OCI-LY3 (cell line): ENCODE data around the gene ARHGAP12.

ENCODE experiments used
- H2AFZ ChIP-seq: fragments of 200-600, 300-600 bp; shearing (Covaris generic); 2 replicates; pipeline ENCODE4 v1.6.0; 2014; ENCODE audit warnings: antibody characterized with exemption, low read depth, low read length
- H3K27ac ChIP-seq: fragments of 200-600, 300-600 bp; sonication (generic); 2 replicates; pipeline ENCODE4 v1.5.1; 2014; ENCODE audit warnings: mild to moderate bottlenecking, low read length, moderate library complexity, mixed read lengths
- H3K27me3 ChIP-seq: fragments of 200-600, 300-600 bp; sonication (generic); 2 replicates; pipeline ENCODE4 v1.6.1; 2014; ENCODE audit warnings: low read depth, low read length, mixed read lengths
- H3K36me3 ChIP-seq: fragments of 200-600, 300-600 bp; sonication (generic); replicated peaks from 2 replicates; pipeline ENCODE3; 2014; ENCODE audit warnings: low read depth, low read length, mixed read lengths
- H3K4me1 ChIP-seq: fragments of 300-600, 200-600 bp; sonication (generic); 2 replicates; pipeline ENCODE4 v1.6.1; 2014; ENCODE audit warnings: low read length, mixed read lengths
- H3K4me2 ChIP-seq: fragments of 200-600, 300-600 bp; sonication (generic); 2 replicates; pipeline ENCODE4 v1.6.1; 2014; ENCODE audit warnings: low read length, mixed read lengths
- H3K4me3 ChIP-seq: fragments of 300-600, 200-600 bp; sonication (generic); 2 replicates; pipeline ENCODE4 v1.5.1; 2014; ENCODE audit warnings: antibody characterized with exemption, mild to moderate bottlenecking, low read length, moderate library complexity
- H3K79me2 ChIP-seq: fragments of 300-600, 200-600 bp; shearing (Covaris generic); 2 replicates; pipeline ENCODE4 v1.6.1; 2014; ENCODE audit warnings: mild to moderate bottlenecking, low read length, mixed read lengths
- H3K9ac ChIP-seq: fragments of 300-600, 200-600 bp; shearing (Covaris generic); 2 replicates; pipeline ENCODE4 v1.6.0; 2014; ENCODE audit warnings: mild to moderate bottlenecking, low read length, moderate library complexity
- H3K9me3 ChIP-seq: fragments of 200-600, 300-600 bp; shearing (Covaris generic); 2 replicates; pipeline ENCODE4 v1.6.1; 2014; ENCODE audit warnings: low read length, mixed read lengths; ENCODE audit not compliant: insufficient read depth
- H4K20me1 ChIP-seq: fragments of 200-600, 300-600 bp; sonication (generic); 2 replicates; pipeline ENCODE4 v1.6.1; 2016; ENCODE audit warnings: low read length, mixed read lengths; ENCODE audit not compliant: insufficient read depth
- EZH2phosphoT487 ChIP-seq: fragments of 200-600 bp; shearing (Covaris generic); IDR thresholded peaks from 2 replicates; pipeline ENCODE4 v1.6.1; 2018; ENCODE audit warnings: antibody characterized with exemption, mixed run types, low read depth
- TF ChIP-seq, protein P1 (sequence below): fragments of 200-600, 300-600 bp; sonication (generic); IDR thresholded peaks from 2 replicates; pipeline ENCODE4 v1.5.1; 2014; ENCODE audit warnings: antibody characterized with exemption, low read length, low read depth

ARHGAP12 gene

GRCh38 chr10:31780717-31781116 lies 147.9 kb downstream of the ARHGAP12 start:
- H3K36me3 ChIP-seq, result no peaks in the 10 kb centered on the region
- H2AFZ ChIP-seq, result no peak overlapping the region
- H3K4me2 ChIP-seq, result no peak overlapping the region
- no peak for TF ChIP-seq EZH2phosphoT487
- TF ChIP-seq, protein P1, sequence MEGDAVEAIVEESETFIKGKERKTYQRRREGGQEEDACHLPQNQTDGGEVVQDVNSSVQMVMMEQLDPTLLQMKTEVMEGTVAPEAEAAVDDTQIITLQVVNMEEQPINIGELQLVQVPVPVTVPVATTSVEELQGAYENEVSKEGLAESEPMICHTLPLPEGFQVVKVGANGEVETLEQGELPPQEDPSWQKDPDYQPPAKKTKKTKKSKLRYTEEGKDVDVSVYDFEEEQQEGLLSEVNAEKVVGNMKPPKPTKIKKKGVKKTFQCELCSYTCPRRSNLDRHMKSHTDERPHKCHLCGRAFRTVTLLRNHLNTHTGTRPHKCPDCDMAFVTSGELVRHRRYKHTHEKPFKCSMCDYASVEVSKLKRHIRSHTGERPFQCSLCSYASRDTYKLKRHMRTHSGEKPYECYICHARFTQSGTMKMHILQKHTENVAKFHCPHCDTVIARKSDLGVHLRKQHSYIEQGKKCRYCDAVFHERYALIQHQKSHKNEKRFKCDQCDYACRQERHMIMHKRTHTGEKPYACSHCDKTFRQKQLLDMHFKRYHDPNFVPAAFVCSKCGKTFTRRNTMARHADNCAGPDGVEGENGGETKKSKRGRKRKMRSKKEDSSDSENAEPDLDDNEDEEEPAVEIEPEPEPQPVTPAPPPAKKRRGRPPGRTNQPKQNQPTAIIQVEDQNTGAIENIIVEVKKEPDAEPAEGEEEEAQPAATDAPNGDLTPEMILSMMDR, result no peak
- H3K27ac ChIP-seq, result no peak overlapping the region
- H3K4me3 ChIP-seq, result no peak overlapping the region
- no peaks in the 10 kb centered on the region for H4K20me1 ChIP-seq
- H3K27me3 ChIP-seq, result no peaks in the 10 kb centered on the region
- no peak overlapping the region for H3K9ac ChIP-seq
- no peaks in the 10 kb centered on the region for H3K9me3 ChIP-seq
- H3K79me2 ChIP-seq, result no peaks in the 10 kb centered on the region
- no peaks in the 10 kb centered on the region for H3K4me1 ChIP-seq

DNA sequence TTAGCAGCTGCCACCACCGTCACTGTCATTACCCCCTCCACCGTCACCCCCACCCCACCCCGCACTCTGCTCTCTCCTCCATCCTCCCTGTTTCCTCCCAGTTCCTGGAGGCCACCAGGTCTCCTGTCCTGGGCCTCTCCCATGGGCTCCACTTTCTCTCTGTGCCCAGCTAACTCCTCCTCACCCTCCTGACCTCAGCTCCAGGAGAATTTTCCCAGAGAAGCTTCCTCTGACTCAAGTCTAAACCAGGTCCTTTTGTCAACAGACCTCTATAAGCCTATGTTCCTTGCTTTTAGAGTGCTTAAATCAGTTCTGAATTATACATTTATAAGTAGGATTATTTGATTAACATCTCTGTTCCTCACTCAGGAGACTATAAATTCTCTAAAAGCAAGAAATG lies 150.0 kb downstream of the ARHGAP12 start:
- Histone ChIP-seq H3K79me2 (no peaks in the 10 kb centered on the region), H3K9ac (no peak overlapping the region), H3K9me3 (no peaks in the 10 kb centered on the region), H3K4me3 (no peak overlapping the region), H4K20me1 (no peaks in the 10 kb centered on the region), H2AFZ (no peak overlapping the region), H3K36me3 (no peaks in the 10 kb centered on the region), H3K4me1 (no peaks in the 10 kb centered on the region), H3K4me2 (no peak overlapping the region), H3K27ac (no peak overlapping the region), H3K27me3 (no peaks in the 10 kb centered on the region)
- TF ChIP-seq EZH2phosphoT487, result no peak
- TF ChIP-seq, protein P1, result no peak

DNA sequence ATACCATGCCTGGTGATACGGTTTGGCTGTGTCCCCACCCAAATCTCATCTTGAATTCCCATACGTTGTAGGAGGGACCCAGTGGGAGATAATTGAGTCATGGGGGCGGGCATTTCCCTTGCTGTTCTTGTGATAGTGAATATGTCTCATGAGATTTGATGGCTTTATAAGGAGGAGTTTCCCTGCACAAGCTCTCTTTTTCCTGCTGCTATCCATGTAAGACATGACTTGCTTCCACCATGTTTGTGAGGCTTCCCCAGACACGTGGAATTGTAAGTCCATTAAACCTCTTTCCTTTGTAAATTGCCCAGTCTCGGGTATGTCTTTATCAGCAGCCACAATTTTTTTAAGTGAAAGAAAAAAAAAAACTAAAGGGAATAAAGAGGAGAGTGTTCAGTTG lies 152.5 kb downstream of the ARHGAP12 start:
- no peak overlapping the region for H3K4me2 ChIP-seq
- no peak overlapping the region for H2AFZ ChIP-seq
- H3K27me3 ChIP-seq, result no peaks in the 10 kb centered on the region
- H3K9ac ChIP-seq, result no peak overlapping the region
- H3K79me2 ChIP-seq, result no peaks in the 10 kb centered on the region
- no peak overlapping the region for H3K27ac ChIP-seq
- no peaks in the 10 kb centered on the region for H3K9me3 ChIP-seq
- H3K36me3 ChIP-seq, result no peaks in the 10 kb centered on the region
- H3K4me3 ChIP-seq, result no peak overlapping the region
- no peaks in the 10 kb centered on the region for H4K20me1 ChIP-seq
- TF ChIP-seq, protein P1, result no peak
- no peak for TF ChIP-seq EZH2phosphoT487
- no peaks in the 10 kb centered on the region for H3K4me1 ChIP-seq

DNA sequence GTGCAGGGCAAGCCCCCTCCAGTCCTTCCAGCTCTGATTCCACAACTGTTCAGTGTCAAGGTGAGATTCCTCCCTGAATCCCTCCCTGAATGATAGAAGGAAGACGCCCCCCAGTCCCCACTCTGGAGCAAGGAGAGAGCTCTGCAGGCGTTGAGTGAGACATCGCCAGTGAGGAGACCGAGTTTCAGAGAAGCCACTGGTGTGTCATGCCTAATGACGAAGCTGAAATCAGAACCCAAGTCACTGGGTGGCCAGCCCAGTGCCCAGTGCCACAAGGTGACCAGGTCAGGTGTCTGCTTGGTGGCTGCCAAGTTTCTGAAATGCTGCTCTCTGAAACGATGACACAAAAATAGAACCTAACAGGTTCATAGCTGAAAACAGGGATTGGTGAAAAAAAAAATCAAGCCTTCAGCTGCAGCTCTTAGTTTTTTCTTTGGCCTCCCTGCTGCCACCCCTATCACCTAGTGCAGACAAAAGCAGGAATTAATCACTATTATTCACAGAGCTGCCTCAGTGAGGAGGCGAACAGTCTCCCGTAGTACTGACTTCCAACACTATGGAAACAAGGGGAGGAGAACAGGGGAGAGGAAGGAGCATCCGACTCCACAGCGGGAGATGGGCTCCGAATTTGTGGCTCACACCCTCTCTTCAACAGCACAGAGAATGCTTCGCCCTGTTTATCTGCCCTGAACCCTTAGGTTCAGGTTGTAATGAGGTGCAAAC lies 153.5 kb downstream of the ARHGAP12 start:
- no peak overlapping the region for H3K9ac ChIP-seq
- H3K27me3 ChIP-seq, result no peaks in the 10 kb centered on the region
- H3K27ac ChIP-seq, result no peak overlapping the region
- H3K4me3 ChIP-seq, result no peak overlapping the region
- H3K36me3 ChIP-seq, result no peaks in the 10 kb centered on the region
- H3K4me2 ChIP-seq, result no peak overlapping the region
- no peaks in the 10 kb centered on the region for H4K20me1 ChIP-seq
- H3K9me3 ChIP-seq, result no peaks in the 10 kb centered on the region
- H3K79me2 ChIP-seq, result no peaks in the 10 kb centered on the region
- TF ChIP-seq, protein P1, result no peak
- TF ChIP-seq EZH2phosphoT487, result no peak
- H2AFZ ChIP-seq, result no peak overlapping the region
- H3K4me1 ChIP-seq, result 0 out of 2 replicates have a peak, but pooled peaks cover 2% of the 10 kb centered on the region
